Amniotic stem cell (primary cell): ENCODE results near the gene FERD3L.

ENCODE experiments used
- DNase-seq: peaks from one replicate; lab custom pipeline; 2025; lab: John Stamatoyannopoulos, UW

FERD3L gene

GRCh38 chr7:19117091-19117869 is 27.9 kb downstream of the FERD3L start, which contains the start of gene TWIST1:
TWIST1 (minus strand) TSS chr7:19117636; CDS start chr7:19117321, 315 bp downstream.
- DNase-seq: peak; percentile 94

- DNase-seq: no peak
These were observed 28.8 kb downstream of the FERD3L start for GRCh38 chr7:19116121-19117090.

- no peak for DNase-seq
These were observed 30.7 kb downstream of the FERD3L start for GRCh38 chr7:19114551-19114855.

GRCh38 chr7:19113855-19114550 is 31.2 kb downstream of the FERD3L start:
- DNase-seq: no peak

GRCh38 chr7:19113002-19113350 is 32.2 kb downstream of the FERD3L start:
- no peak for DNase-seq

- no peak for DNase-seq
These were observed 32.8 kb downstream of the FERD3L start for GRCh38 chr7:19112274-19113001.

- no peak for DNase-seq
These were observed 33.5 kb downstream of the FERD3L start for GRCh38 chr7:19111474-19112273.

GRCh38 chr7:19110776-19111175 is 34.4 kb downstream of the FERD3L start:
- DNase-seq: no peak

GRCh38 chr7:19110026-19110730 is 35.0 kb downstream of the FERD3L start:
- DNase-seq: no peak

- DNase-seq: no peak
These were observed 35.9 kb downstream of the FERD3L start for GRCh38 chr7:19109000-19109946.

- DNase-seq: no peak
These were observed 37.7 kb downstream of the FERD3L start for GRCh38 chr7:19107356-19108146.

- DNase-seq: no peak
These were observed 38.2 kb downstream of the FERD3L start for GRCh38 chr7:19107081-19107355.

GRCh38 chr7:19106241-19107080 is 38.8 kb downstream of the FERD3L start:
- DNase-seq: no peak

- DNase-seq: no peak
These were observed 39.7 kb downstream of the FERD3L start for GRCh38 chr7:19105546-19105945.

- DNase-seq: no peak
These were observed 40.4 kb downstream of the FERD3L start for GRCh38 chr7:19104811-19105210.

- DNase-seq: no peak
These were observed 42.3 kb downstream of the FERD3L start for GRCh38 chr7:19102884-19103283.

- DNase-seq: no peak
These were observed 43.3 kb downstream of the FERD3L start for GRCh38 chr7:19101909-19102308.

- DNase-seq: no peak
These were observed 43.7 kb downstream of the FERD3L start for GRCh38 chr7:19101472-19101871.
